H9 (cell line): ENCODE results near the gene TMPRSS2. TPM values are rescaled to one million over a fixed set of nuclear protein-coding genes. Genes with fewer than 3 reads are reported as not detected.

ENCODE experiments used
- DNase-seq: peaks from one replicate; pipeline ENCODE4 v3.0.0-alpha.2; 2017
- H2AFZ ChIP-seq: one replicate; pipeline ENCODE4 v1.6.1; 2013; ENCODE audit warnings: mild to moderate bottlenecking, low read length, control low read depth, moderate library complexity
- H2AK5ac ChIP-seq: 2 replicates; pipeline ENCODE4 v1.6.1; 2013; ENCODE audit warnings: low read length, control low read depth, mixed read lengths; ENCODE audit not compliant: insufficient read length
- H2BK120ac ChIP-seq: one replicate; pipeline ENCODE4 v1.6.1; 2013; ENCODE audit warnings: low read depth, mild to moderate bottlenecking, low read length, control low read depth, inconsistent platforms; ENCODE audit not compliant: poor library complexity, severe bottlenecking
- H2BK12ac ChIP-seq: 2 replicates; pipeline ENCODE4 v1.6.1; 2013; ENCODE audit warnings: low read length, control low read depth, mixed read lengths, low read depth; ENCODE audit not compliant: insufficient read length
- H2BK15ac ChIP-seq: 2 replicates; pipeline ENCODE4 v1.6.1; 2013; ENCODE audit warnings: low read depth, low read length, control low read depth
- H2BK20ac ChIP-seq: one replicate; pipeline ENCODE4 v1.6.1; 2013; ENCODE audit warnings: low read depth, mild to moderate bottlenecking, low read length, control low read depth, inconsistent platforms; ENCODE audit not compliant: poor library complexity, severe bottlenecking
- H2BK5ac ChIP-seq: 2 replicates; pipeline ENCODE4 v1.6.1; 2013; ENCODE audit warnings: low read length, control low read depth, mixed read lengths; ENCODE audit not compliant: insufficient read length
- H3K14ac ChIP-seq: 2 replicates; pipeline ENCODE4 v1.6.1; 2013; ENCODE audit warnings: low read length, control low read depth; ENCODE audit not compliant: insufficient read depth
- H3K18ac ChIP-seq: 2 replicates; pipeline ENCODE4 v1.6.1; 2013; ENCODE audit warnings: low read depth, mild to moderate bottlenecking, mixed read lengths, low read length, control low read depth; ENCODE audit not compliant: insufficient read length
- H3K23ac ChIP-seq: 2 replicates; pipeline ENCODE4 v1.6.1; 2013; ENCODE audit warnings: low read length, control low read depth, mixed read lengths, low read depth; ENCODE audit not compliant: insufficient read length
- H3K23me2 ChIP-seq: 2 replicates; pipeline ENCODE4 v1.6.1; 2013; ENCODE audit warnings: low read depth, mild to moderate bottlenecking, mixed read lengths, low read length, control low read depth; ENCODE audit not compliant: insufficient read length, poor library complexity, severe bottlenecking
- H3K27ac ChIP-seq: 2 replicates; pipeline ENCODE4 v1.5.1; 2013; ENCODE audit warnings: low read length, control low read depth, mixed read lengths, low read depth; ENCODE audit not compliant: insufficient read length
- H3K27me3 ChIP-seq: 2 replicates; pipeline ENCODE4 v1.6.1; 2013; ENCODE audit warnings: low read length, control low read depth, inconsistent platforms; ENCODE audit not compliant: insufficient read depth
- H3K4ac ChIP-seq: 2 replicates; pipeline ENCODE4 v1.6.1; 2013; ENCODE audit warnings: low read depth, mild to moderate bottlenecking, control low read depth, inconsistent platforms, low read length, moderate library complexity
- H3K4me1 ChIP-seq: 2 replicates; pipeline ENCODE4 v1.6.1; 2013; ENCODE audit warnings: low read length, control low read depth, inconsistent platforms; ENCODE audit not compliant: insufficient read depth
- H3K4me2 ChIP-seq: 2 replicates; pipeline ENCODE4 v1.6.1; 2013; ENCODE audit warnings: low read length, control low read depth, mixed read lengths; ENCODE audit not compliant: insufficient read length, insufficient read depth
- H3K56ac ChIP-seq: 2 replicates; pipeline ENCODE4 v1.6.1; 2013; ENCODE audit warnings: low read depth, mild to moderate bottlenecking, mixed read lengths, low read length, control low read depth; ENCODE audit not compliant: insufficient read length
- H3K79me1 ChIP-seq: 2 replicates; pipeline ENCODE4 v1.6.1; 2013; ENCODE audit warnings: low read depth, mild to moderate bottlenecking, moderate library complexity, low read length, control low read depth, inconsistent platforms; ENCODE audit not compliant: insufficient read depth, poor library complexity, severe bottlenecking
- H3K79me2 ChIP-seq: 2 replicates; pipeline ENCODE4 v1.6.1; 2013; ENCODE audit warnings: low read length, control low read depth, inconsistent platforms; ENCODE audit not compliant: insufficient read depth
- H3K9ac ChIP-seq: 2 replicates; pipeline ENCODE4 v1.6.1; 2013; ENCODE audit warnings: low read length, control low read depth, mixed read lengths; ENCODE audit not compliant: insufficient read length; ENCODE audit errors: extremely low read depth
- H3K9me3 ChIP-seq: one replicate; pipeline ENCODE4 v1.6.1; 2013; ENCODE audit warnings: low read depth, low read length, inconsistent platforms; ENCODE audit not compliant: control insufficient read depth
- H3T11ph ChIP-seq: one replicate; pipeline ENCODE4 v1.6.1; 2013; ENCODE audit warnings: mild to moderate bottlenecking, low read length, control low read depth, inconsistent platforms
- H4K20me1 ChIP-seq: one replicate; pipeline ENCODE4 v1.6.1; 2013; ENCODE audit not compliant: control insufficient read depth, insufficient read length, insufficient read depth
- H4K5ac ChIP-seq: 2 replicates; pipeline ENCODE4 v1.6.1; 2013; ENCODE audit warnings: low read depth, mild to moderate bottlenecking, mixed read lengths, low read length, control low read depth; ENCODE audit not compliant: insufficient read length
- H4K8ac ChIP-seq: replicated peaks from 2 replicates; pipeline ENCODE4 v1.6.1; 2013; ENCODE audit warnings: low read length, control low read depth, mixed read lengths, low read depth; ENCODE audit not compliant: insufficient read length
- H4K91ac ChIP-seq: 2 replicates; pipeline ENCODE4 v1.6.1; 2013; ENCODE audit warnings: low read depth, mild to moderate bottlenecking, moderate library complexity, mixed read lengths, low read length, control low read depth; ENCODE audit not compliant: insufficient read length
- H3K27ac Mint-ChIP-seq, 3 experiments: 2 replicates in 2 of 3; 3 replicates in 1 of 3; pipeline ENCODE4 v1.8.0; 2020 to 2021; ENCODE audit warnings: mixed read lengths in 3 of 3, mild to moderate bottlenecking in 1 of 3, moderate library complexity in 1 of 3
- H3K27me3 Mint-ChIP-seq: 2 replicates; pipeline ENCODE4 v1.8.0; 2021; ENCODE audit warnings: low read depth, mild to moderate bottlenecking, moderate library complexity, mixed read lengths
- H3K36me3 Mint-ChIP-seq, 3 experiments: 2 replicates in 2 of 3; 3 replicates in 1 of 3; pipeline ENCODE4 v1.8.0; 2020 to 2021; ENCODE audit warnings: low read depth in 3 of 3, mixed read lengths in 3 of 3; ENCODE audit not compliant: insufficient read depth in 1 of 3
- H3K4me1 Mint-ChIP-seq, 2 experiments: 2 replicates each; pipeline ENCODE4 v1.8.0; 2020; ENCODE audit warnings: mixed read lengths in 2 of 2
- H3K4me3 Mint-ChIP-seq, 2 experiments: 2 replicates in 1 of 2; 3 replicates in 1 of 2; pipeline ENCODE4 v1.8.0; 2020 to 2021; ENCODE audit warnings: mild to moderate bottlenecking in 2 of 2, mixed read lengths in 2 of 2, moderate library complexity in 1 of 2
- H3K9me3 Mint-ChIP-seq, 2 experiments: 2 replicates in 1 of 2; 3 replicates in 1 of 2; pipeline ENCODE4 v1.8.0; 2020; ENCODE audit warnings: mild to moderate bottlenecking in 2 of 2, mixed read lengths in 2 of 2, moderate library complexity in 1 of 2
- CTCF ChIP-seq: fragments of 200-600 bp; sonication (generic); conservative IDR thresholded peaks from 3 replicates; pipeline ENCODE4 v1.8.0; 2021; ENCODE audit warnings: antibody characterized with exemption, mild to moderate bottlenecking
- WGBS: extraction: QIAGEN DNeasy Blood & Tissue Kit; methylation state at CpG from one replicate; pipeline ENCODE4 v1.1.7; 2013; ENCODE audit warnings: missing lambda C conversion rate, low lambda C conversion rate, mixed read lengths; ENCODE audit not compliant: insufficient read length; ENCODE audit errors: extremely low coverage; 5-methylcytosine and 5-hydroxymethylcytosine counted together
- total RNA-seq: library from RNA; stranded (reverse); gene quantifications from 2 replicates; pipeline ENCODE4 v1.2.1, GENCODE V29; 2021

Gene TMPRSS2
- total RNA-seq, 1 experiment from 2014 or later = 12.1 TPM

- no peak overlapping the region for H3K23ac ChIP-seq
- no peak overlapping the region for H4K8ac ChIP-seq
- no peak overlapping the region for H3K14ac ChIP-seq
- no peak overlapping the region for H4K91ac ChIP-seq
- whole genome bisulfite sequencing = no CpG with 5 or more reads among the region's 4 CpGs
- no peak overlapping the region for H3K27ac Mint-ChIP-seq
- no peak for TF ChIP-seq CTCF
- no peak overlapping the region for H3T11ph ChIP-seq
- no peak overlapping the region for H2AFZ ChIP-seq
- no peak overlapping the region for H2BK120ac ChIP-seq
- H3K18ac ChIP-seq = no peak overlapping the region
- H2BK12ac ChIP-seq = no peak overlapping the region
- DNase-seq = no peak
- H2BK20ac ChIP-seq = no peak overlapping the region
- H3K9me3 ChIP-seq = no peaks in the 10 kb centered on the region
- no peaks in the 10 kb centered on the region for H3K4me1 ChIP-seq
- H3K4me2 ChIP-seq = no peak overlapping the region
- H3K23me2 ChIP-seq = no peaks in the 10 kb centered on the region
- H4K5ac ChIP-seq = no peak overlapping the region
- no peak overlapping the region for H3K56ac ChIP-seq
- H2AK5ac ChIP-seq = no peak overlapping the region
- H3K79me1 ChIP-seq = no peaks in the 10 kb centered on the region
- no peak overlapping the region for H3K9ac ChIP-seq
- H2BK5ac ChIP-seq = no peak overlapping the region
- peaks cover 2 to 7% of the 10 kb centered on the region in 2 experiments; a peak in 2 of 4 replicates for H3K4me1 Mint-ChIP-seq
- H3K36me3 Mint-ChIP-seq = peaks cover 0 to 11% (median 8%) of the 10 kb centered on the region in 3 experiments; a peak in 4 of 7 replicates
- H3K79me2 ChIP-seq = no peaks in the 10 kb centered on the region
- H3K4ac ChIP-seq = no peak overlapping the region
- H3K9me3 Mint-ChIP-seq = no peaks in the 10 kb centered on the region; a peak in 1 of 5 replicates
- H3K27me3 Mint-ChIP-seq = no peaks in the 10 kb centered on the region
- no peak overlapping the region for H3K27ac ChIP-seq
- H3K27me3 ChIP-seq = no peaks in the 10 kb centered on the region
- no peak overlapping the region for H3K4me3 Mint-ChIP-seq
- H4K20me1 ChIP-seq = no peaks in the 10 kb centered on the region
- no peak overlapping the region for H2BK15ac ChIP-seq
These were observed 61.4 kb downstream of the TMPRSS2 start for GRCh38 chr21:41446586-41446985.
